Pancreas (tissue), 10 donors: Measurements from ENCODE around the gene NPTX1. TPM values are rescaled to one million over a fixed set of nuclear protein-coding genes. Genes with fewer than 3 reads are reported as not detected.
A peak's percentile ranks its signal among the peaks of the same experiment; 100 is the strongest.

Experiments used
- ATAC-seq, 4 donors: fragments of 200-7000 bp; cut with Tn5 transposase; one replicate each; pipeline versions ENCODE4 v1.8.0 to v1.9.1; 2020; ENCODE audit warnings: mild to moderate bottlenecking in 4 of 4, moderate library complexity in 4 of 4
- DNase-seq, 6 donors: peaks; one replicate each; pipeline ENCODE4 v3.0.0-alpha.2; 2020
- FAIRE-seq: peaks from 2 replicates; lab custom pipeline; 2012; peaks lifted over from hg19 to GRCh38; lab: Jason Lieb, UNC
- H3K27ac ChIP-seq, 4 donors: fragments of 200-600 bp; sonication (generic); 1 replicate in 3 of 4; 2 replicates in 1 of 4; pipeline versions ENCODE4 v1.5.0 to v1.8.0; 2020
- H3K27me3 ChIP-seq, 4 donors: fragments of 200-600 bp; one replicate each; pipeline ENCODE4 v1.8.0; 2021
- H3K36me3 ChIP-seq, 3 donors: fragments of 200-600 bp; sonication (generic) in 1 of 3; one replicate each; pipeline versions ENCODE4 v1.5.0 to v1.8.0; 2020 to 2021
- H3K4me1 ChIP-seq, 3 donors: fragments of 200-600 bp; one replicate each; pipeline ENCODE4 v1.8.0; 2021
- H3K4me3 ChIP-seq, 4 donors: fragments of 200-600 bp; sonication (generic) in 2 of 4; one replicate each; pipeline versions ENCODE4 v1.5.0 to v1.8.0; 2020 to 2021
- H3K9me3 ChIP-seq, 4 donors: fragments of 200-600 bp; one replicate each; pipeline ENCODE4 v1.8.0; 2021
- WGBS, 2 donors: extraction: QIAGEN DNeasy Blood & Tissue Kit; methylation state at CpG; one replicate each; pipeline ENCODE4 v1.1.7; 2013; 5-methylcytosine and 5-hydroxymethylcytosine counted together
- intact Hi-C, 3 donors: fragments of 100-400 bp; cut with DNase I; formaldehyde crosslinking; loops; one replicate each; pipeline versions ENCODE4 v1.11.1 to v1.14.2; 2022
- polyA plus RNA-seq, 2 donors: library from polyadenylated mRNA; stranded (reverse); fragments of 200-250 nt; gene quantifications; one replicate each; pipeline ENCODE4 v1.2.3, GENCODE V29; 2013
- total RNA-seq, 6 donors: library from RNA; stranded (reverse); fragmentation: NEBNext Ultra II Directional in 4 of 6; extraction: Animal tissue kit (Norgen Biotek cat#: 25700) in 4 of 6; gene quantifications; one replicate each; pipeline versions ENCODE4 v1.2.1 to v1.2.4, GENCODE V29; 2021 to 2023
- TF ChIP-seq, protein P1 (sequence below), 4 donors: fragments of 200-600 bp; sonication (generic) in 3 of 4; IDR thresholded peaks; one replicate each; pipeline versions ENCODE4 v1.5.0 to v1.8.0; 2021; ENCODE audit warnings: antibody characterized with exemption in 4 of 4
- donor health status: healthy with polysubstance abuse.
- donor health status: DM: no; HTN: no; CAD: no; lungs with moderate emphysema.
- donor health status: DM: no; HTN: no; CAD: no.
- donor health status: control.
- donor health status: control.
- donor health status: Bipolar disorder and iron deficiency.
- donor health status: DM: yes; HTN: yes; CAD: no.
- donor health status: DM: no; HTN: no; CAD: no.
- donor health status: DM: no; HTN: no; CAD: no.
- donor health status: DM: yes; HTN: yes; CAD: no.

The NPTX1 gene
- total and polyA plus RNA-seq, 8 donors, result 0.04 to 1.1 (median 0.19) TPM; not detected in 1

- peaks cover 6 to 12% (median 8%) of the 10 kb centered on the region in 3 donors for H3K4me1 ChIP-seq
- peak in 1 of 6 donors; percentile 29 for DNase-seq
- no peak overlapping the region for H3K4me3 ChIP-seq
- TF ChIP-seq, protein P1, sequence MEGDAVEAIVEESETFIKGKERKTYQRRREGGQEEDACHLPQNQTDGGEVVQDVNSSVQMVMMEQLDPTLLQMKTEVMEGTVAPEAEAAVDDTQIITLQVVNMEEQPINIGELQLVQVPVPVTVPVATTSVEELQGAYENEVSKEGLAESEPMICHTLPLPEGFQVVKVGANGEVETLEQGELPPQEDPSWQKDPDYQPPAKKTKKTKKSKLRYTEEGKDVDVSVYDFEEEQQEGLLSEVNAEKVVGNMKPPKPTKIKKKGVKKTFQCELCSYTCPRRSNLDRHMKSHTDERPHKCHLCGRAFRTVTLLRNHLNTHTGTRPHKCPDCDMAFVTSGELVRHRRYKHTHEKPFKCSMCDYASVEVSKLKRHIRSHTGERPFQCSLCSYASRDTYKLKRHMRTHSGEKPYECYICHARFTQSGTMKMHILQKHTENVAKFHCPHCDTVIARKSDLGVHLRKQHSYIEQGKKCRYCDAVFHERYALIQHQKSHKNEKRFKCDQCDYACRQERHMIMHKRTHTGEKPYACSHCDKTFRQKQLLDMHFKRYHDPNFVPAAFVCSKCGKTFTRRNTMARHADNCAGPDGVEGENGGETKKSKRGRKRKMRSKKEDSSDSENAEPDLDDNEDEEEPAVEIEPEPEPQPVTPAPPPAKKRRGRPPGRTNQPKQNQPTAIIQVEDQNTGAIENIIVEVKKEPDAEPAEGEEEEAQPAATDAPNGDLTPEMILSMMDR (IDR thresholded peaks at IDR 0.05), result no peak
- intact Hi-C loops, result no loop called here
- no peaks in the 10 kb centered on the region for H3K27me3 ChIP-seq
- H3K9me3 ChIP-seq, result no peaks in the 10 kb centered on the region
- ATAC-seq, result no peak
- no peak overlapping the region for H3K27ac ChIP-seq
- 75 to 77% methylated on average over 13 to 18 of the region's 18 CpGs for WGBS, 2 donors
- no peak for FAIRE-seq
- no peaks in the 10 kb centered on the region for H3K36me3 ChIP-seq
Measured at GRCh38 chr17:80449930-80450576, 26.4 kb downstream of the NPTX1 start.

DNA sequence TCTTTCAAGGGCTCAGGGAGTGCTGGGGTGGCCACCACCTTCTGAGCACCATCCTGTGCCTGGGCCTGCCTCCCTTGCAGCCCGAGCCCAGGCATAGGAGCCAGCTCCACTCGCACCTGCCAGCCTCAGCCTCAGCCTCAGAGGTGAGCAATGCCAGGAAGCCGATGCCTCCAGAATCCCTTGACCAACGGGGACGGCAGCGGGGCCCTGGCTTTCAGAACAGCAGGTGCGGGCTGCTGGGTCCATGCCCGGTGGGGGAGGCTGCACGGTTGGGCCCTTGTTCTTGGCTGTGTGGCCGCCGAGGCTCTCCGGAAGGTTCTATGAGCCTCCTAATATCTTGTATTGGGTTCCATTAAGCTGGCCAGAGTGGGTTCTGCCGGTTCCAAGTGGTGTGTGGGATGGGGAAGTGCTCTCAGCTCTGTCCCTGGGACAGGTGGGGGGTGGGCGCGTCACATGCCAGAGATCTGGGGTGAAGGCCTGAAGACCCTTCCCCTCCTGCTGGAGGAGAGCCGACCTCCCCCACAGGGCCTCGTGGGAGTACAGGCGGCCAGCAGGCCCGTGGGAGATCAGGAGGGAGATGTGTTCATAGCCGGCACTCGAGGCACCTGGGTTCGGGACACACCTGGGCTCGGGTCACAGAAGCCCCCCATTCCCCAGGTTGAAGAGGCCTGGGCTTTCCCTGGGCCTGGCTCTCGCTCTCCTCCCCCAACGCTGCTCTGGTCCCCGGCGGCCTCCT lies 27.0 kb downstream of the NPTX1 start:
- no peaks in the 10 kb centered on the region for H3K27me3 ChIP-seq
- FAIRE-seq (no peak), ATAC-seq (no peak), DNase-seq (peak in 1 of 6 donors; percentile 53)
- intact Hi-C loops, result no loop called here
- no peak overlapping the region for H3K4me3 ChIP-seq
- no peaks in the 10 kb centered on the region for H3K36me3 ChIP-seq
- 84 to 88% methylated on average over 27 of the region's 27 CpGs for WGBS, 2 donors
- peaks cover 6 to 12% (median 8%) of the 10 kb centered on the region in 3 donors for H3K4me1 ChIP-seq
- TF ChIP-seq, protein P1 (IDR thresholded peaks at IDR 0.05), result no peak
- no peak overlapping the region for H3K27ac ChIP-seq
- no peaks in the 10 kb centered on the region for H3K9me3 ChIP-seq

GRCh38 chr17:80447790-80448189 lies 28.6 kb downstream of the NPTX1 start:
- 83 to 91% methylated on average over 4 of the region's 4 CpGs for WGBS, 2 donors

GRCh38 chr17:80446645-80447405 lies 29.6 kb downstream of the NPTX1 start:
- Histone ChIP-seq H3K4me1 (peaks cover 0 to 8% (median 6%) of the 10 kb centered on the region in 3 donors), H3K27ac (peak overlapping the region in 2 of 4 donors; percentile 11 to 19), H3K27me3 (no peaks in the 10 kb centered on the region), H3K36me3 (no peaks in the 10 kb centered on the region), H3K9me3 (no peaks in the 10 kb centered on the region), H3K4me3 (no peak overlapping the region)
- 33 to 36% methylated on average over 12 of the region's 12 CpGs for WGBS, 2 donors
- ATAC-seq, result peak; percentile 45 to 90 (median 76)
- DNase-seq, result peak in 4 of 6 donors; percentile 40 to 80 (median 66)
- intact Hi-C loops, result no loop called here
- TF ChIP-seq, protein P1 (IDR thresholded peaks at IDR 0.05), result no peak
- no peak for FAIRE-seq

More at GRCh38 chr17:80447790-80448189, 28.6 kb downstream of the NPTX1 start:
- no peak for ATAC-seq
- intact Hi-C loops, result no loop called here
- peaks cover 0 to 8% (median 6%) of the 10 kb centered on the region in 3 donors for H3K4me1 ChIP-seq
- no peak for FAIRE-seq
- TF ChIP-seq, protein P1 (IDR thresholded peaks at IDR 0.05), result no peak
- no peaks in the 10 kb centered on the region for H3K9me3 ChIP-seq
- no peak overlapping the region for H3K4me3 ChIP-seq
- DNase-seq, result no peak
- no peak overlapping the region for H3K27ac ChIP-seq
- no peaks in the 10 kb centered on the region for H3K36me3 ChIP-seq
- no peaks in the 10 kb centered on the region for H3K27me3 ChIP-seq
